Ovary (tissue), 9 donors: ENCODE measurements around the gene MED27. TPM values are rescaled to one million over a fixed set of nuclear protein-coding genes. Genes with fewer than 3 reads are reported as not detected.

Experiments
- DNase-seq, 5 donors: peaks; one replicate each; pipeline ENCODE4 v3.0.0-alpha.2; 2019 to 2020
- H3K27ac ChIP-seq, 2 donors: fragments of 200-600 bp; one replicate each; pipeline versions ENCODE4 v1.5.1 to v1.8.0; 2019 to 2022
- H3K27me3 ChIP-seq: fragments of 200-600 bp; one replicate; pipeline ENCODE4 v1.8.0; 2022
- H3K36me3 ChIP-seq: fragments of 200-600 bp; sonication (generic); one replicate; pipeline ENCODE4 v1.5.1; 2019
- H3K4me1 ChIP-seq: one replicate; pipeline ENCODE4 v1.8.1; 2013; ENCODE audit warnings: mild to moderate bottlenecking, moderate library complexity; ENCODE audit not compliant: insufficient read depth
- H3K4me3 ChIP-seq: fragments of 200-600 bp; sonication (generic); one replicate; pipeline ENCODE4 v1.5.1; 2017
- H3K9me3 ChIP-seq, 2 donors: fragments of 200-600 bp in 1 of 2; sonication (generic) in 1 of 2; one replicate each; pipeline versions ENCODE4 v1.5.1 to v1.8.1; 2013 to 2019; ENCODE audit warnings: mild to moderate bottlenecking in 1 of 2, moderate library complexity in 1 of 2
- EP300 ChIP-seq: sonication (generic); formaldehyde crosslinking; IDR thresholded peaks from one replicate; pipeline ENCODE4 v1.6.1; 2017; ENCODE audit warnings: antibody characterized with exemption
- POLR2A ChIP-seq: fragments of 450-650 bp; IDR thresholded peaks from one replicate; pipeline ENCODE4 v1.6.1; 2017; ENCODE audit warnings: antibody characterized with exemption, mild to moderate bottlenecking, moderate library complexity
- WGBS, 3 donors: extraction: QIAGEN DNeasy Blood & Tissue Kit in 1 of 3; methylation state at CpG; one replicate each; pipeline versions ENCODE4 v1.1.5 to v1.1.7; 2013 to 2017; 5-methylcytosine and 5-hydroxymethylcytosine counted together
- intact Hi-C, 4 donors: fragments of 100-400 bp; cut with DNase I; formaldehyde crosslinking; loops; one replicate each; pipeline versions ENCODE4 v1.11.0 to v1.15.1; 2022 to 2023
- polyA plus RNA-seq, 2 donors: library from polyadenylated mRNA; stranded (reverse); fragments of 200-250 nt in 1 of 2; fragments of 350-450 nt in 1 of 2; fragmentation: Illumina TruSeq in 1 of 2; extraction: RNeasy Lipid Tissue Mini Kit (QIAGEN cat#74804) in 1 of 2; gene quantifications; one replicate each; pipeline ENCODE4 v1.2.3, GENCODE V29; 2013 to 2014
- total RNA-seq, 7 donors: library from RNA; depleted of rRNA in 2 of 7; stranded (reverse); fragments of >200 nt in 2 of 7; fragmentation: NEBNext Ultra II Directional in 3 of 7; extraction: Animal tissue kit (Norgen Biotek cat#: 25700) in 3 of 7; gene quantifications; one replicate each; pipeline versions ENCODE4 v1.1.0 to v1.2.4, GENCODE V29; 2016 to 2023
- TF ChIP-seq, protein P1 (sequence below), 3 donors: fragments of 450-650 bp in 2 of 3; fragments of 200-600 bp in 1 of 3; IDR thresholded peaks; one replicate each; pipeline versions ENCODE4 v1.5.1 to v1.8.0; 2016 to 2022; ENCODE audit warnings: antibody characterized with exemption in 3 of 3, mild to moderate bottlenecking in 1 of 3
- donor health status: DM: no; HTN: no; CAD: no; lungs with moderate emphysema.
- donor health status: DM: no; HTN: no; CAD: no.
- donor health status: Bipolar disorder and iron deficiency.
- donor health status: DM: yes; HTN: yes; CAD: no.
- donor health status: DM: no; HTN: no; CAD: no.
- donor health status: DM: yes; HTN: yes; CAD: no.

Gene MED27
- total and polyA plus RNA-seq, 9 donors: 7.6 to 24.9 (median 17.4) TPM

DNA sequence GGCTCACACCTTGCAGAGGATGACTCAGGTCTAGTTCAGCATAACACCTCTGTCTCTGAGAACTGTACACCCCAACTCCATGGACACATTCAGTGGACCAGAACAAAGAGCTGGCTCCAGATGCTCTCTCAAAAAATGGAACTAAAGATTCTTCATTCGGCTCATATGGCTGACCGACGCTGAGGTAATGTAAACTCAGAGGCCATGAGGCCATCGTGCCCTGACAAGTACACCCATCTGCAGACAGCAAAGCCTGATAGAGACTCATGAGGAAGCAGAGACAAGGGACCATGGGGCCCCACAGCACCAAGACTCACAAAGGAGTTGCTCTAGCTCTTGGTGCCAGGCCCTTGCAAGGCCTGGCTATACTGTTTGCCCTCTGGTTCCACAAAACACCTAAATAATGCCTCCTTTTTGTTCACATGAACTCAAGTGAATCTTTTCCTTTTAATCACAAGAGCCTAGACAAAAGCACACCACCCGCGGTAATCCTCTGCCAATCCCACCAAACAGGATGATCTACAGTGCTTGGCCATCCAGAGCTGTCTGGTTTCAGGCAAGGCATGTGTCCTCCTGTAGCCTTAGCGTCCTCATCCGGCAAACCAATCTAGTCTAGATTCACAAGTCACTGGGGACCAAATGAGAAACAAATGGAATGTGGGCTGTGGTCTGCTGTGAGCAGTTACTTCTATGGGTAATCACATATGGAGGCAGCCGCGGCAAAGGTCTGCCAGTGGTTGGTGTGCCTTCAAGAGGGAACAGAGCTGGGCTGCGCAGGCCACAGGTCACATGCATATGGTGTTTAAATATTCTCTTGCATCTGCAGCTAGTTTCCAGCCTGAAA is 22.7 kb downstream of the MED27 start:
- no peaks in the 10 kb centered on the region for H3K9me3 ChIP-seq
- no peak for DNase-seq
- no peaks in the 10 kb centered on the region for H3K36me3 ChIP-seq
- TF ChIP-seq EP300: no peak
- TF ChIP-seq POLR2A: no peak
- TF ChIP-seq, protein P1, sequence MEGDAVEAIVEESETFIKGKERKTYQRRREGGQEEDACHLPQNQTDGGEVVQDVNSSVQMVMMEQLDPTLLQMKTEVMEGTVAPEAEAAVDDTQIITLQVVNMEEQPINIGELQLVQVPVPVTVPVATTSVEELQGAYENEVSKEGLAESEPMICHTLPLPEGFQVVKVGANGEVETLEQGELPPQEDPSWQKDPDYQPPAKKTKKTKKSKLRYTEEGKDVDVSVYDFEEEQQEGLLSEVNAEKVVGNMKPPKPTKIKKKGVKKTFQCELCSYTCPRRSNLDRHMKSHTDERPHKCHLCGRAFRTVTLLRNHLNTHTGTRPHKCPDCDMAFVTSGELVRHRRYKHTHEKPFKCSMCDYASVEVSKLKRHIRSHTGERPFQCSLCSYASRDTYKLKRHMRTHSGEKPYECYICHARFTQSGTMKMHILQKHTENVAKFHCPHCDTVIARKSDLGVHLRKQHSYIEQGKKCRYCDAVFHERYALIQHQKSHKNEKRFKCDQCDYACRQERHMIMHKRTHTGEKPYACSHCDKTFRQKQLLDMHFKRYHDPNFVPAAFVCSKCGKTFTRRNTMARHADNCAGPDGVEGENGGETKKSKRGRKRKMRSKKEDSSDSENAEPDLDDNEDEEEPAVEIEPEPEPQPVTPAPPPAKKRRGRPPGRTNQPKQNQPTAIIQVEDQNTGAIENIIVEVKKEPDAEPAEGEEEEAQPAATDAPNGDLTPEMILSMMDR (IDR thresholded peaks at IDR 0.05): no peak
- no peak overlapping the region for H3K27ac ChIP-seq
- WGBS, 3 donors: 94 to 98% (median 96%) methylated on average over 11 of the region's 11 CpGs
- intact Hi-C loops: no loop called here
- H3K4me3 ChIP-seq: no peak overlapping the region
- H3K4me1 ChIP-seq: no peaks in the 10 kb centered on the region
- no peaks in the 10 kb centered on the region for H3K27me3 ChIP-seq

DNA sequence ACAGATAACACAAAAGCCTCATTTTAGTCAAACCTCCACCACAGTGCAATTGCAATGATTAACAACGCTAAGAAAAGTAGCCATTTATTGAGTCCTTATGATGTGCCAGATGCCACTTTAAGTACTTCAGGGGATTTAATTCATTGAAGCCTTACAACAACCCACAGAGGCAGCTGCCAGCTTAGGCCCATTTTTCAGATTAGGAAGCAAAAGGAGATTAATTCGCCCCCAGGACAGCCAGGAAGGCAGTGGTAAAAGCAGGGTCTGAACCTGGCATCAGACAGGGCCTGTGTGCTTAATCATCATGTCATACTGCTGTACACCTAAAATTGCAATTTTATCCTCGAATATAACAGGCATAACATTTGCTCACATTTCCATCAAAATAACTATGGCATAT is 23.9 kb downstream of the MED27 start:
- no peaks in the 10 kb centered on the region for H3K36me3 ChIP-seq
- WGBS, 3 donors: 83 to 93% (median 84%) methylated on average over 3 of the region's 3 CpGs
- intact Hi-C loops: no loop called here

GRCh38 chr9:132054024-132054423 is 25.6 kb downstream of the MED27 start:
- Histone ChIP-seq H3K4me3 (no peak overlapping the region), H3K36me3 (no peaks in the 10 kb centered on the region), H3K27me3 (no peaks in the 10 kb centered on the region), H3K4me1 (peaks cover 10% of the 10 kb centered on the region), H3K9me3 (no peaks in the 10 kb centered on the region), H3K27ac (no peak overlapping the region)
- intact Hi-C loops: no loop called here
- DNase-seq: no peak
- TF ChIP-seq, protein P1 (IDR thresholded peaks at IDR 0.05): no peak
- TF ChIP-seq POLR2A: no peak
- TF ChIP-seq EP300: no peak
- 92 to 93% (median 93%) methylated on average over 11 of the region's 11 CpGs for WGBS, 3 donors

More for the DNA sequence above, 23.9 kb downstream of the MED27 start:
- Histone ChIP-seq H3K27ac (no peak overlapping the region), H3K4me1 (no peaks in the 10 kb centered on the region), H3K9me3 (no peaks in the 10 kb centered on the region), H3K4me3 (no peak overlapping the region), H3K27me3 (no peaks in the 10 kb centered on the region)
- TF ChIP-seq, protein P1 (IDR thresholded peaks at IDR 0.05): no peak
- TF ChIP-seq EP300 (no peak), POLR2A (no peak)
- DNase-seq: no peak

DNA sequence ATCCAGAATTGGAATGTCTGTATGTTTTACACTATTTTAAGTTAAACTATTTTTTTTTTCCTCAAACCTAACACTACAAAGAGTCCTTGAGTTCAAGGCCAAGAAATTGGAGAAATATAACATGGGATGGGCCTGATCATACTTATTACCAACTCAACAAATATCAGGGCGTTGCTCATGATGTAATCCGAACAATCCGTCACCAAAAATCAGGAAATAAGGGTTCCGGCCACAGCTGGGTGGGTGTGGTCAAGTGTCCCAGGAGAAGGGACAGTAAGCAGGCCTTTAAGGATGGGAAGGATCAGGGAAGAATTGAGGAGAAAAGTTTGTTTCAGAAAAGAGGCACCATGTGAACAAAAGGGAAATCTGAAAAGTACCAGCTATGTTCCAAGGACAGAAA is 29.8 kb downstream of the MED27 start:
- no peak for DNase-seq
- Histone ChIP-seq H3K36me3 (no peaks in the 10 kb centered on the region), H3K9me3 (no peaks in the 10 kb centered on the region), H3K27ac (no peak overlapping the region), H3K27me3 (no peaks in the 10 kb centered on the region), H3K4me1 (peaks cover 10% of the 10 kb centered on the region), H3K4me3 (no peak overlapping the region)
- no peak for TF ChIP-seq EP300
- TF ChIP-seq, protein P1 (IDR thresholded peaks at IDR 0.05): no peak
- WGBS, 3 donors: 16 to 33% (median 23%) methylated on average over 4 of the region's 4 CpGs
- intact Hi-C loops: no loop called here
